Measurements from ENCODE around the gene PIK3C2A. TPM values are rescaled to one million over a fixed set of nuclear protein-coding genes. Genes with fewer than 3 reads are reported as not detected.
"Not testable (repeated sequence)": the region's sequence is repeated elsewhere in the genome, so short reads cannot be mapped to it uniquely, and the experiment has no call there.

PIK3C2A gene
- total RNA-seq, 4 donors from 2014 or later = 31.0 to 63.4 (median 43.2) TPM

DNA sequence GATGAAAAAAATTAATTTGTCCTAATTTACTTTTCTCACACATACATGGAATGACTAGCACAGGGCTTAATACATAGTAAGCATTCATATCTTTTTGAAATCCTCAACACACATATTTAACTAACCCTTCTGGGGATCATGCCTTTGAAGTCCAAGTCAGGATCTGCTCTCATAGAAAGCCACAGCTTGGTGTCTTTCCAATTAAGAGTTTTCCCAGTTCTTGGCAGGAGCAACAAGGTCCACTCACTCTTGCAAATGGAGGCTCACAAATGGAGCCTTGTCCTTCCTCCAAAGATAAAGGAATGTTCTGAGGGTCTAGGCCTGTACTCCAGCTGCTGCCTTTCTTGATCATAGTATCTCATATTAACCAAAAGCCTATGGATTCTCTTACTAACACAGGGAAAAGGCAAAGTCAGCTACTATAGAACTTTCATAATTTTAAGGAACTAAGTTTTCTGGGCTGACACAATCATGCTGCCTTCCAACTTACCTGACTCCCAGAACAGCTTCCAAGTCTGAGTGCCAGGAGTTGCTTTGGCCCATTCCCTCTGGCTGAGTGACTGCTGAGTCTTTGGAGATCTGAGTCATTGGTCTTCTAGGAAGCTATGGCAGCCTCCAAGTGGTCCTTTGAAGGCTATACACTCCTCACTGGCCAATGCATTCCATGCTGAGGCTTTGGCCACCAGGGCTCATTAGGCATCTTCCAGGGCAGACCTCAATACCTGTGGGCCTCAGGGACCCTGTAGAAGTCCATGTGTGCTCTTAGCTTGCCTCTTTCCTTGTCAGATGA lies 43.0 kb upstream of the PIK3C2A start:
- no peaks in the 10 kb centered on the region for H3K9me3 ChIP-seq
- no peak overlapping the region for H3K4me3 ChIP-seq
- H3K4me1 ChIP-seq = no peaks in the 10 kb centered on the region
- no peak overlapping the region for H3K27ac ChIP-seq
- no peak for DNase-seq (ENCODE audit: low spot score in 2 of 2)
- no peaks in the 10 kb centered on the region for H3K36me3 ChIP-seq
- TF ChIP-seq EP300 (IDR thresholded peaks at IDR 0.05) (no peak), POLR2A (IDR thresholded peaks at IDR 0.05) (no peak), POLR2AphosphoS5 (IDR thresholded peaks at IDR 0.05) (no peak)
- TF ChIP-seq, protein P1, sequence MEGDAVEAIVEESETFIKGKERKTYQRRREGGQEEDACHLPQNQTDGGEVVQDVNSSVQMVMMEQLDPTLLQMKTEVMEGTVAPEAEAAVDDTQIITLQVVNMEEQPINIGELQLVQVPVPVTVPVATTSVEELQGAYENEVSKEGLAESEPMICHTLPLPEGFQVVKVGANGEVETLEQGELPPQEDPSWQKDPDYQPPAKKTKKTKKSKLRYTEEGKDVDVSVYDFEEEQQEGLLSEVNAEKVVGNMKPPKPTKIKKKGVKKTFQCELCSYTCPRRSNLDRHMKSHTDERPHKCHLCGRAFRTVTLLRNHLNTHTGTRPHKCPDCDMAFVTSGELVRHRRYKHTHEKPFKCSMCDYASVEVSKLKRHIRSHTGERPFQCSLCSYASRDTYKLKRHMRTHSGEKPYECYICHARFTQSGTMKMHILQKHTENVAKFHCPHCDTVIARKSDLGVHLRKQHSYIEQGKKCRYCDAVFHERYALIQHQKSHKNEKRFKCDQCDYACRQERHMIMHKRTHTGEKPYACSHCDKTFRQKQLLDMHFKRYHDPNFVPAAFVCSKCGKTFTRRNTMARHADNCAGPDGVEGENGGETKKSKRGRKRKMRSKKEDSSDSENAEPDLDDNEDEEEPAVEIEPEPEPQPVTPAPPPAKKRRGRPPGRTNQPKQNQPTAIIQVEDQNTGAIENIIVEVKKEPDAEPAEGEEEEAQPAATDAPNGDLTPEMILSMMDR (IDR thresholded peaks at IDR 0.05) = no peak
- H3K27me3 ChIP-seq = no peaks in the 10 kb centered on the region

DNA sequence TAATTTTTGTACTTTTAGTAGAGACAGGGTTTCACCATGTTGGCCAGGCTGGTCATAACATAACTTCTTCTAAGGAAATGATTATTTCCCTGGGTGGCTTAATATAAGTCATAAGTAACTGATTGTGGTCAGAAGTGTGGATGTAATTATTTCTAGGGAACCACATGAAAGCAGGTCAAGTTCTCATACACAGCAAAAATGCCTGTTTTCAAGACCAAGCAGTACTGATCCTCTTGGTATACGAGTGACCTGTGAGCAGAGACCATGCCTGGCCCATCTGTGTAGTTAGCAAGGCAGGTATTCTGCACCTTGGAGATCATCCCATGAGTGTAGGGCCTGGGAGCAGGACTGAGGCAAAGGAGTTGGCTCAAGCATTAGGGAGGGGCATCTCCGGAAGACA lies 36.3 kb upstream of the PIK3C2A start:
- Histone ChIP-seq H3K4me1 (peaks cover 2% of the 10 kb centered on the region), H3K36me3 (no peaks in the 10 kb centered on the region), H3K9me3 (no peaks in the 10 kb centered on the region), H3K27ac (no peak overlapping the region), H3K27me3 (no peaks in the 10 kb centered on the region), H3K4me3 (no peak overlapping the region)
- WGBS = 54% methylated on average over 2 of the region's 2 CpGs
- DNase-seq (ENCODE audit: low spot score in 2 of 2) = no peak
- no peak for TF ChIP-seq POLR2AphosphoS5 (IDR thresholded peaks at IDR 0.05)
- TF ChIP-seq, protein P1 (IDR thresholded peaks at IDR 0.05) = no peak
- TF ChIP-seq POLR2A (IDR thresholded peaks at IDR 0.05) = no peak
- TF ChIP-seq EP300 (IDR thresholded peaks at IDR 0.05) = no peak

DNA sequence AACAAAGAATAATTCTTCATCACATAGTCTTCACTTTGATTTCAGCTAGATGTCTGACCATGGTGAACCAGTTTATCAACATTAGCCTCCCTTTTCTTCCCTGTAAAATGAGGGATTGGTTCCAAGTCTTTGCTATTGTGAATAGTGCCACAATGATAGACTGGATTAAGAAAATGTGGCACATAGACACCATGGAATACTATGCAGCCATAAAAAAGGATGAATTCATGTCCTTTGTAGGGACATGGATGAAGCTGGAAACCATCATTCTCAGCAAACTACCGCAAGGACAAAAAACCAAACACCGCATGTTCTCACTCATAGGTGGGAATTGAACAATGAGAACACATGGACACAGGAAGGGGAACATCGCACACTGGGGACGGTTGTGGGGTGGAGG lies 35.2 kb upstream of the PIK3C2A start:
- H3K4me1 ChIP-seq; H3K36me3 ChIP-seq; H3K9me3 ChIP-seq; H3K4me3 ChIP-seq; H3K27me3 ChIP-seq; DNase-seq (ENCODE audit: low spot score in 2 of 2); H3K27ac ChIP-seq: not testable (repeated sequence)
- 98% methylated on average over 4 of the region's 4 CpGs for WGBS

DNA sequence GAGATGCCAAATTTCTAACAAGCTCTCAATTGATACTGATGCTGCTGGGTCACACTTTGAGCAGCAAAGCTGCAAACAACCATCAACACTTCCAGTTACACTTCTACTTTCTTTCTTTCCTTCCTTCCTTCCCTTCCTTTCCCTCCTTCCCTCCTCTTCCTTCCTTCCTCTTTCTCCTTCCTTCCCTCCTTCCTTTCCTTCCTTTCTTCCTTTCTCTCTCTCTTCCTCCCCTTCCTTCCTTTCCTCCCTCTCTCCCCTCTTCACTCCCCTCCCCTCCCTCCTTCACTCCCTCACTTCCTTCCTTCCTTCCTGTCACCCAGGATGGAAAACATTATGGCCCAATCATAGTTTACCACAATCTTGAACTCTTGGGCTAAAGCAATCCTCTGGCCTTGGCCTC lies 33.0 kb upstream of the PIK3C2A start:
- no peak for DNase-seq (ENCODE audit: low spot score in 2 of 2)
- no peak for TF ChIP-seq POLR2AphosphoS5 (IDR thresholded peaks at IDR 0.05)
- TF ChIP-seq, protein P1 (IDR thresholded peaks at IDR 0.05) = no peak
- TF ChIP-seq POLR2A (IDR thresholded peaks at IDR 0.05) = no peak
- TF ChIP-seq EP300 (IDR thresholded peaks at IDR 0.05) = no peak
- Histone ChIP-seq H3K4me1 (peaks cover 7% of the 10 kb centered on the region), H3K4me3 (no peak overlapping the region), H3K9me3 (no peaks in the 10 kb centered on the region), H3K27me3 (no peaks in the 10 kb centered on the region), H3K27ac (no peak overlapping the region), H3K36me3 (no peaks in the 10 kb centered on the region)

DNA sequence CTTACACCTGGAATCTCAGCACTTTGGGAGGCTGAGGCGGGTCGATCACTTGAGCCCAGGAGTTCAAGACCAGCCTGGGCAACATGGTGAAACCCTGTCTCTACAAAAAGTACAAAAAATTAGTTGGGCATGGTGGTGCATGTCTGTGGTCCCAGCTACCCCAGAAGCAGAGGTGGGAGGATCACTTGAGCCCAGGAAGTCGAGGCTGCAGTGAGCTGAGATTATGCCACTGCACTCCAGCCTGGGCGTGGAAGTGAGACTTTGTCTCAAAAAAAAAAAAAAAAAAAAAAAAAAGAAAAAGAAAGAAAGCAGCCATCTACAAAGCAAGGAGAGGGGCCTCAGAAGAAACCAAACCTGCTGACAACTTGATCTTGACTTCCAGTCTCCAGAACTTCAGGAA lies 32.1 kb upstream of the PIK3C2A start:
- not testable (repeated sequence) for H3K36me3 ChIP-seq; DNase-seq (ENCODE audit: low spot score in 2 of 2); H3K9me3 ChIP-seq; H3K4me3 ChIP-seq; H3K27me3 ChIP-seq; H3K27ac ChIP-seq; H3K4me1 ChIP-seq
- WGBS = 86% methylated on average over 4 of the region's 4 CpGs

DNA sequence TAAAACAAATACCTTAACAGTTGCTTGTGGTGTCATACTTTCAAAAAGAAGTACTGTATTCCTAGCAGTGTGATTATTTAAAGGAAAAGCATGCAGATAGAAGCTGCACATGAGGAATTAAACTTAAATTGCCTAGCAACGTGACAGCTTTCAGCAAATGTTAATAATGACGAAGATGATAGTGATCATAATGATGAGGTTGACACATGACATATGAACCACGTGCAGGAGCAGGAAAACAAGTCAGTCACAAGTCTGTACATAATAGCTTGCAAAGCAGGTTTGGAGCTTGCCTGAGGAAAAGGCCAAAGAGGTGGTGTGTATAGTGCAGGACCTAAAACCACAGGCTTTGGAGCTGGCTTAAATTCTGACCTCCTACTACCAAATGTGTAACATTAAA lies 30.6 kb upstream of the PIK3C2A start:
- H3K4me3 ChIP-seq = no peak overlapping the region
- no peaks in the 10 kb centered on the region for H3K27me3 ChIP-seq
- WGBS = 33% methylated on average over 3 of the region's 3 CpGs
- H3K36me3 ChIP-seq = no peaks in the 10 kb centered on the region
- peak overlapping the region; percentile 43 for H3K27ac ChIP-seq
- DNase-seq (ENCODE audit: low spot score in 2 of 2) = no peak
- peaks cover 7% of the 10 kb centered on the region for H3K4me1 ChIP-seq
- no peaks in the 10 kb centered on the region for H3K9me3 ChIP-seq
- TF ChIP-seq EP300 (IDR thresholded peaks at IDR 0.05) (no peak), POLR2AphosphoS5 (IDR thresholded peaks at IDR 0.05) (peak in 1 of 3 donors; percentile 14)

DNA sequence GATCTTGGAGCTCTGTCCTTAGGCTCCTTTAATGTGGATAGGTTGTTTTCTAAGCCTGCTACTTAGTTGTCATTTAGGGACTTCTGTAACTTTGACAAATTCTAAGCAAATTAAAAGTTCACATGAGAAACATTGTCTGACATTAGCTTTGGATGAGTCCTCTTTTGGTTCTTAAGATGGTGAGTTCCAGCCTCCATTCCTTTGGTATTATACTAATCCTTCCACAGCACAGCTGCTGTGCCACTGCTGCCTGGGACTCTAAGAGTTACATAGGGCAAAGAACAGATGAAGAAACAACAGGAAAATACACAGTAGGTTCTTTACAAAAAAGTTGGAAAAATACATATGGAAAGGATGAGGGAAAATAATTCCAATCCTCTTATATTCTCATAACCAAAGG lies 25.3 kb upstream of the PIK3C2A start:
- H3K36me3 ChIP-seq = no peaks in the 10 kb centered on the region
- H3K4me1 ChIP-seq = no peaks in the 10 kb centered on the region
- H3K4me3 ChIP-seq = no peak overlapping the region
- no peaks in the 10 kb centered on the region for H3K27me3 ChIP-seq
- no peaks in the 10 kb centered on the region for H3K9me3 ChIP-seq
- TF ChIP-seq, protein P1 (IDR thresholded peaks at IDR 0.05) = no peak
- TF ChIP-seq POLR2AphosphoS5 (IDR thresholded peaks at IDR 0.05) (no peak), EP300 (IDR thresholded peaks at IDR 0.05) (no peak), POLR2A (IDR thresholded peaks at IDR 0.05) (no peak)
- no peak for DNase-seq (ENCODE audit: low spot score in 2 of 2)
- H3K27ac ChIP-seq = no peak overlapping the region

All from suprapubic skin (tissue), 4 donors.